Endothelial cell of hepatic sinusoid (primary cell): ENCODE results near the gene PTPRD.

Source experiments
- in situ Hi-C: cut with HindIII; loops from 2 replicates; pipeline ENCODE4 v1.10.0; 2017; ENCODE audit warnings: low sequenced_read_pairs

PTPRD gene

GRCh38 chr9:8766096-8766495 is 1846.7 kb downstream of the PTPRD start:
- in situ Hi-C loops: no loop called here

- in situ Hi-C loops: no loop called here
Observed at GRCh38 chr9:8764051-8764450, 1848.8 kb downstream of the PTPRD start.

GRCh38 chr9:8762479-8763085 is 1850.2 kb downstream of the PTPRD start:
- in situ Hi-C loops: no loop called here

- in situ Hi-C loops: no loop called here
Observed at GRCh38 chr9:8760000-8760767, 1852.6 kb downstream of the PTPRD start.

GRCh38 chr9:8757881-8758280 is 1854.9 kb downstream of the PTPRD start:
- in situ Hi-C loops: no loop called here

- in situ Hi-C loops: no loop called here
Observed at GRCh38 chr9:8754751-8755150, 1858.1 kb downstream of the PTPRD start.

GRCh38 chr9:8751406-8751930 is 1861.3 kb downstream of the PTPRD start:
- in situ Hi-C loops: no loop called here

- in situ Hi-C loops: no loop called here
Observed at GRCh38 chr9:8750639-8751051, 1862.2 kb downstream of the PTPRD start.

GRCh38 chr9:8745347-8745746 is 1867.5 kb downstream of the PTPRD start:
- in situ Hi-C loops: no loop called here

GRCh38 chr9:8738945-8739344 is 1873.9 kb downstream of the PTPRD start:
- in situ Hi-C loops: no loop called here

GRCh38 chr9:8736805-8737204 is 1876.0 kb downstream of the PTPRD start:
- in situ Hi-C loops: no loop called here

GRCh38 chr9:8734760-8735159 is 1878.0 kb downstream of the PTPRD start:
- in situ Hi-C loops: no loop called here

- in situ Hi-C loops: no loop called here
Observed at GRCh38 chr9:8733131-8733954, 1879.5 kb downstream of the PTPRD start.

GRCh38 chr9:8732367-8733075 is 1880.3 kb downstream of the PTPRD start:
- in situ Hi-C loops: no loop called here

- in situ Hi-C loops: no loop called here
Observed at GRCh38 chr9:8730618-8731017, 1882.2 kb downstream of the PTPRD start.

GRCh38 chr9:8728910-8729309 is 1883.9 kb downstream of the PTPRD start:
- in situ Hi-C loops: no loop called here

- in situ Hi-C loops: no loop called here
Observed at GRCh38 chr9:8727191-8727590, 1885.6 kb downstream of the PTPRD start.

GRCh38 chr9:8726692-8727091 is 1886.1 kb downstream of the PTPRD start:
- in situ Hi-C loops: no loop called here

GRCh38 chr9:8725635-8726034 is 1887.2 kb downstream of the PTPRD start:
- in situ Hi-C loops: no loop called here

GRCh38 chr9:8724284-8725018 is 1888.4 kb downstream of the PTPRD start:
- in situ Hi-C loops: no loop called here
